Choroid plexus epithelial cell (primary cell): Measurements from ENCODE around the gene TSPAN32.

Experiments
- DNase-seq: peaks from one replicate; pipeline ENCODE4 v3.0.0-alpha.2; 2010; ENCODE audit warnings: low read depth
- H3K4me3 ChIP-seq: 2 replicates; pipeline ENCODE4 v1.5.1; 2011; ENCODE audit warnings: low read depth, mild to moderate bottlenecking, control low read depth, low read length, moderate library complexity
- CTCF ChIP-seq: conservative IDR thresholded peaks from 2 replicates; pipeline ENCODE4 v1.5.1; 2011; ENCODE audit warnings: low read depth, mild to moderate bottlenecking, control low read depth, inconsistent platforms, low read length, moderate library complexity

Gene TSPAN32

GRCh38 chr11:2345050-2345449 lies 43.2 kb downstream of the TSPAN32 start:
- H3K4me3 ChIP-seq: no peak overlapping the region
- DNase-seq: no peak
- no peak for TF ChIP-seq CTCF

GRCh38 chr11:2346014-2346413 lies 44.2 kb downstream of the TSPAN32 start:
- TF ChIP-seq CTCF: no peak
- H3K4me3 ChIP-seq: no peak overlapping the region

GRCh38 chr11:2346586-2347307 lies 44.9 kb downstream of the TSPAN32 start:
- TF ChIP-seq CTCF: no peak
- H3K4me3 ChIP-seq: no peak overlapping the region
- DNase-seq: no peak

More at GRCh38 chr11:2346014-2346413, 44.2 kb downstream of the TSPAN32 start:
- DNase-seq: no peak

- TF ChIP-seq CTCF: no peak
- no peak overlapping the region for H3K4me3 ChIP-seq
- no peak for DNase-seq
Observed at GRCh38 chr11:2347308-2347830, 45.6 kb downstream of the TSPAN32 start.

- no peak overlapping the region for H3K4me3 ChIP-seq
- no peak for TF ChIP-seq CTCF
- peak; percentile 31 for DNase-seq
Observed at GRCh38 chr11:2348986-2349385, 47.2 kb downstream of the TSPAN32 start.

GRCh38 chr11:2351701-2352100 lies 49.9 kb downstream of the TSPAN32 start:
- H3K4me3 ChIP-seq: no peak overlapping the region
- no peak for DNase-seq
- TF ChIP-seq CTCF: no peak

- H3K4me3 ChIP-seq: no peak overlapping the region
- no peak for DNase-seq
- no peak for TF ChIP-seq CTCF
Observed at GRCh38 chr11:2352420-2352819, 50.6 kb downstream of the TSPAN32 start.
